ENCODE data around the gene ZNF284.

The ZNF284 gene

GRCh38 chr19:44050740-44051649, 21.0 kb upstream of the ZNF284 start:
- CTCF ChIA-PET, result interaction anchor here (0.6 kb wide), 1 partner anchor 86 kb away, joined by 6 read pairs; no protein-coding TSS in a partner anchor
- no peak for DNase-seq (ENCODE audit: extremely low spot score)
- POLR2A ChIA-PET, result interaction anchor here (0.6 to 1.5 kb wide), 6 partner anchors 25 to 156 kb away, joined by 3 to 5 read pairs (median 3); partner anchors contain the start of genes ZNF221, ZNF222 and ZNF224
- TF ChIP-seq PKNOX1 (IDR thresholded peaks at IDR 0.05), result peak; percentile 39; the same call in 1 of the 2 replicates
- TF ChIP-seq HDGF (IDR thresholded peaks at IDR 0.05; ENCODE audit: borderline replicate concordance), result no peak

GRCh38 chr19:44051650-44052402, 20.1 kb upstream of the ZNF284 start, which contains the start of gene ZNF223:
Gene ZNF223, plus strand, starts transcription at chr19:44052036. Its CDS starts 3,141 bp downstream, at chr19:44055177.
- DNase-seq (ENCODE audit: extremely low spot score), result peak; percentile 91
- ChIA-PET POLR2A (interaction anchor here (0.6 to 1.5 kb wide), 5 partner anchors 26 to 101 kb away, joined by 3 to 5 read pairs (median 3); partner anchors contain the start of genes ZNF221, ZNF222 and ZNF224), CTCF (no interaction called here)
- TF ChIP-seq L3MBTL2 (conservative IDR thresholded peaks at IDR 0.05) (peak; percentile 40), ELF4 (IDR thresholded peaks at IDR 0.05) (peak; percentile 41; the same call in 1 of the 2 replicates), SP1 (IDR thresholded peaks at IDR 0.05) (no peak), TARDBP (IDR thresholded peaks at IDR 0.05) (no peak), CTBP1 (IDR thresholded peaks at IDR 0.05; ENCODE audit: borderline replicate concordance) (no peak), HDGF (IDR thresholded peaks at IDR 0.05; ENCODE audit: borderline replicate concordance) (no peak), LEF1 (IDR thresholded peaks at IDR 0.05; ENCODE audit: borderline replicate concordance) (no peak), FOXK2 (IDR thresholded peaks at IDR 0.05) (no peak)

DNA sequence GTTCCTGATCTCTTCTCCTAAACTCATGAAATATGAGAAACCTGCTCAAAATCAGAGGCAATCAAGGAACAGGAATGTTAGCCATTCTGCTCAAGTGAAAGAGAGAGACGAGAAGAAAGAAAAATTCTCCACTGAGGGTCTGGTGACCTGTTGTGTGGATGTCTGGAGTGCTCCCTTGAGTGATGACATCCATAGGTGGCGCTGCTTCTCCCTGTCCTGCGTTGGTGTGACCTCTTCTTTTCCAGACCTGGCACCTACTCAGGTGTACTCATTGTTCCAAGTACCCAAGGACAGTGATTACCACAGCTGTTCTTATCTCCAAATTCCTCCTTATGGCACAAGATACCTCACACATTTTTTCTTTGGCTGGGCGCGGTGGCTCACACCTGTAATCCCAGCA, 16.1 kb upstream of the ZNF284 start:
- POLR2A ChIA-PET, result no interaction called here
- no peak for DNase-seq (ENCODE audit: extremely low spot score)
- CTCF ChIA-PET, result no interaction called here
- TF ChIP-seq ARNT (IDR thresholded peaks at IDR 0.05) (no peak), SP1 (IDR thresholded peaks at IDR 0.05) (no peak), LEF1 (IDR thresholded peaks at IDR 0.05; ENCODE audit: borderline replicate concordance) (no peak), FOXM1 (IDR thresholded peaks at IDR 0.05; ENCODE audit: borderline replicate concordance) (no peak), CTBP1 (IDR thresholded peaks at IDR 0.05; ENCODE audit: borderline replicate concordance) (no peak), ZNF384 (IDR thresholded peaks at IDR 0.05) (no peak), NFRKB (IDR thresholded peaks at IDR 0.05) (no peak), HDGF (IDR thresholded peaks at IDR 0.05; ENCODE audit: borderline replicate concordance) (no peak), BHLHE40 (IDR thresholded peaks at IDR 0.05; ENCODE audit: borderline replicate concordance) (no peak), SUZ12 (IDR thresholded peaks at IDR 0.05) (no peak), ELF4 (IDR thresholded peaks at IDR 0.05) (no peak), FOXK2 (IDR thresholded peaks at IDR 0.05) (no peak), TARDBP (IDR thresholded peaks at IDR 0.05) (no peak), PKNOX1 (IDR thresholded peaks at IDR 0.05) (no peak)

- ChIA-PET CTCF (no interaction called here), POLR2A (no interaction called here)
- no peak for DNase-seq (ENCODE audit: extremely low spot score)
- TF ChIP-seq FOXM1 (IDR thresholded peaks at IDR 0.05; ENCODE audit: borderline replicate concordance) (no peak), ARNT (IDR thresholded peaks at IDR 0.05) (no peak), FOXA1 (IDR thresholded peaks at IDR 0.05) (no peak)
Observed at GRCh38 chr19:44059229-44059628, 12.7 kb upstream of the ZNF284 start.

DNA sequence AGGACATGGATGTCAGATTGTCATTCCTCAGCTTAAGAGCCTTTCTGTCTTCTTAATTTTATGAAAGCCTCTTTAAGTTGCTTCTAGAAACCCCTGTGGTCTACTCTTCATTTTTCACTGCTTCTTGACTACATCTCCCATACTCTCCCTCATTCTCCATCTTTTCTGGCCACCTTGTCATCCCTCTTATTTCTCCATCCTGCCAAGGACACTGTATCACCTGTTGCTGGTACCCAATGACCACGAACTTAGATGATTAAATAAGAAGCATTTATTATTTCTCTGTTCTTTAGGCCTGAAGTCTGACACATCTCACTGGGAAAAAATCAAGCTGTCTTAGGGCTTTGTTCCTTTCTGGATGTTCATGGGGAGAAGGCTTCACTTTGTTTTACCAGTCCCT, 10.9 kb upstream of the ZNF284 start:
- CTCF ChIA-PET, result no interaction called here
- DNase-seq (ENCODE audit: extremely low spot score), result no peak
- POLR2A ChIA-PET, result no interaction called here
- no peak for TF ChIP-seq BHLHE40 (IDR thresholded peaks at IDR 0.05; ENCODE audit: borderline replicate concordance)
- TF ChIP-seq ELF4 (IDR thresholded peaks at IDR 0.05), result no peak
- no peak for TF ChIP-seq SUZ12 (IDR thresholded peaks at IDR 0.05)
- TF ChIP-seq SP1 (IDR thresholded peaks at IDR 0.05), result no peak
- TF ChIP-seq FOXM1 (IDR thresholded peaks at IDR 0.05; ENCODE audit: borderline replicate concordance), result no peak
- no peak for TF ChIP-seq NFRKB (IDR thresholded peaks at IDR 0.05)
- TF ChIP-seq PKNOX1 (IDR thresholded peaks at IDR 0.05), result no peak
- no peak for TF ChIP-seq CTBP1 (IDR thresholded peaks at IDR 0.05; ENCODE audit: borderline replicate concordance)
- no peak for TF ChIP-seq L3MBTL2 (conservative IDR thresholded peaks at IDR 0.05)
- TF ChIP-seq HDGF (IDR thresholded peaks at IDR 0.05; ENCODE audit: borderline replicate concordance), result no peak
- TF ChIP-seq FOXK2 (IDR thresholded peaks at IDR 0.05), result no peak
- no peak for TF ChIP-seq ARNT (IDR thresholded peaks at IDR 0.05)
- no peak for TF ChIP-seq FOXA1 (IDR thresholded peaks at IDR 0.05)
- no peak for TF ChIP-seq TARDBP (IDR thresholded peaks at IDR 0.05)
- no peak for TF ChIP-seq LEF1 (IDR thresholded peaks at IDR 0.05; ENCODE audit: borderline replicate concordance)
- TF ChIP-seq ZNF384 (IDR thresholded peaks at IDR 0.05), result no peak

DNA sequence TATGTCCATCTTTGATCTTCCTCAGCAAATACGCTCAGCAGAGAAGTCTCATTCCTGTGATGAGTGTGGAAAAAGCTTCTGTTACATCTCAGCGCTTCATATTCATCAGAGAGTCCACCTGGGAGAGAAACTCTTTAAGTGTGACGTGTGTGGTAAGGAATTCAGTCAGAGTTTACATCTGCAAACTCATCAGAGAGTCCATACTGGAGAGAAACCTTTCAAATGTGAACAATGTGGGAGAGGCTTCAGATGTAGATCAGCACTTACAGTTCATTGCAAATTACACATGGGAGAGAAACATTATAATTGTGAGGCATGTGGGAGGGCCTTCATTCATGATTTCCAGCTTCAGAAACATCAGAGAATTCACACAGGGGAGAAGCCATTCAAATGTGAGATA, 5.7 kb upstream of the ZNF284 start:
- ChIA-PET POLR2A (no interaction called here), CTCF (no interaction called here)
- no peak for TF ChIP-seq FOXA1 (IDR thresholded peaks at IDR 0.05)
- TF ChIP-seq TARDBP (IDR thresholded peaks at IDR 0.05), result no peak
- TF ChIP-seq PKNOX1 (IDR thresholded peaks at IDR 0.05), result no peak
- TF ChIP-seq CTBP1 (IDR thresholded peaks at IDR 0.05; ENCODE audit: borderline replicate concordance), result no peak
- no peak for TF ChIP-seq SUZ12 (IDR thresholded peaks at IDR 0.05)
- TF ChIP-seq ZNF384 (IDR thresholded peaks at IDR 0.05), result no peak
- no peak for TF ChIP-seq BHLHE40 (IDR thresholded peaks at IDR 0.05; ENCODE audit: borderline replicate concordance)
- TF ChIP-seq NFRKB (IDR thresholded peaks at IDR 0.05), result no peak
- no peak for TF ChIP-seq SP1 (IDR thresholded peaks at IDR 0.05)
- TF ChIP-seq LEF1 (IDR thresholded peaks at IDR 0.05; ENCODE audit: borderline replicate concordance), result no peak
- TF ChIP-seq HDGF (IDR thresholded peaks at IDR 0.05; ENCODE audit: borderline replicate concordance), result no peak
- TF ChIP-seq FOXK2 (IDR thresholded peaks at IDR 0.05), result no peak
- TF ChIP-seq FOXM1 (IDR thresholded peaks at IDR 0.05; ENCODE audit: borderline replicate concordance), result no peak
- no peak for TF ChIP-seq ARNT (IDR thresholded peaks at IDR 0.05)
- no peak for TF ChIP-seq L3MBTL2 (conservative IDR thresholded peaks at IDR 0.05)
- TF ChIP-seq ELF4 (IDR thresholded peaks at IDR 0.05), result no peak
- no peak for DNase-seq (ENCODE audit: extremely low spot score)
